ENCODE data around the gene RPL27. TPM values are rescaled to one million over a fixed set of nuclear protein-coding genes. Genes with fewer than 3 reads are reported as not detected.

RPL27 gene
- total and polyA plus RNA-seq, 2 of the 13 experiments (the other 11 are each of a cell fraction or from before 2014, with no cell fraction given): 1,585 to 5,840 TPM

- TF ChIP-seq ZBTB1 (CRISPR knock-in tag; IDR thresholded peaks at IDR 0.05; ENCODE audit: borderline replicate concordance) (no peak), ATRX (CRISPR knock-in tag; IDR thresholded peaks at IDR 0.05; ENCODE audit: borderline replicate concordance) (no peak), PCBP2 (optimal IDR thresholded peaks at IDR 0.05; ENCODE audit: low read depth, low read length, poor library complexity, severe bottlenecking) (no peak), ZMYM4 (CRISPR knock-in tag; IDR thresholded peaks at IDR 0.05) (0 out of 2 replicates have a peak, but pooled peaks have one; percentile 30), ZNF720 (CRISPR knock-in tag; IDR thresholded peaks at IDR 0.05) (no peak), ZNF333 (CRISPR knock-in tag; IDR thresholded peaks at IDR 0.05; ENCODE audit: borderline replicate concordance) (0 out of 2 replicates have a peak, but pooled peaks have one; percentile 44), DNMT1 (CRISPR knock-in tag; IDR thresholded peaks at IDR 0.05) (0 out of 2 replicates have a peak, but pooled peaks have one; percentile 60), ZFP62 (CRISPR knock-in tag; IDR thresholded peaks at IDR 0.05) (0 out of 2 replicates have a peak, but pooled peaks have one; percentile 62), YEATS4 (CRISPR knock-in tag; IDR thresholded peaks at IDR 0.05; ENCODE audit: borderline replicate concordance) (peak; percentile 71), KDM6A (CRISPR knock-in tag; IDR thresholded peaks at IDR 0.05; ENCODE audit: low read depth) (no peak), ZNF549 (CRISPR knock-in tag; IDR thresholded peaks at IDR 0.05) (no peak), CBX1 (IDR thresholded peaks at IDR 0.05; ENCODE audit: low read depth) (no peak), CREM (IDR thresholded peaks at IDR 0.05) (peak; percentile 6; the same call in 1 of the 2 replicates), CREM (CRISPR knock-in tag; IDR thresholded peaks at IDR 0.05) (no peak), ZNF776 (CRISPR knock-in tag; IDR thresholded peaks at IDR 0.05) (no peak)
- TF ChIP-seq, protein P1, sequence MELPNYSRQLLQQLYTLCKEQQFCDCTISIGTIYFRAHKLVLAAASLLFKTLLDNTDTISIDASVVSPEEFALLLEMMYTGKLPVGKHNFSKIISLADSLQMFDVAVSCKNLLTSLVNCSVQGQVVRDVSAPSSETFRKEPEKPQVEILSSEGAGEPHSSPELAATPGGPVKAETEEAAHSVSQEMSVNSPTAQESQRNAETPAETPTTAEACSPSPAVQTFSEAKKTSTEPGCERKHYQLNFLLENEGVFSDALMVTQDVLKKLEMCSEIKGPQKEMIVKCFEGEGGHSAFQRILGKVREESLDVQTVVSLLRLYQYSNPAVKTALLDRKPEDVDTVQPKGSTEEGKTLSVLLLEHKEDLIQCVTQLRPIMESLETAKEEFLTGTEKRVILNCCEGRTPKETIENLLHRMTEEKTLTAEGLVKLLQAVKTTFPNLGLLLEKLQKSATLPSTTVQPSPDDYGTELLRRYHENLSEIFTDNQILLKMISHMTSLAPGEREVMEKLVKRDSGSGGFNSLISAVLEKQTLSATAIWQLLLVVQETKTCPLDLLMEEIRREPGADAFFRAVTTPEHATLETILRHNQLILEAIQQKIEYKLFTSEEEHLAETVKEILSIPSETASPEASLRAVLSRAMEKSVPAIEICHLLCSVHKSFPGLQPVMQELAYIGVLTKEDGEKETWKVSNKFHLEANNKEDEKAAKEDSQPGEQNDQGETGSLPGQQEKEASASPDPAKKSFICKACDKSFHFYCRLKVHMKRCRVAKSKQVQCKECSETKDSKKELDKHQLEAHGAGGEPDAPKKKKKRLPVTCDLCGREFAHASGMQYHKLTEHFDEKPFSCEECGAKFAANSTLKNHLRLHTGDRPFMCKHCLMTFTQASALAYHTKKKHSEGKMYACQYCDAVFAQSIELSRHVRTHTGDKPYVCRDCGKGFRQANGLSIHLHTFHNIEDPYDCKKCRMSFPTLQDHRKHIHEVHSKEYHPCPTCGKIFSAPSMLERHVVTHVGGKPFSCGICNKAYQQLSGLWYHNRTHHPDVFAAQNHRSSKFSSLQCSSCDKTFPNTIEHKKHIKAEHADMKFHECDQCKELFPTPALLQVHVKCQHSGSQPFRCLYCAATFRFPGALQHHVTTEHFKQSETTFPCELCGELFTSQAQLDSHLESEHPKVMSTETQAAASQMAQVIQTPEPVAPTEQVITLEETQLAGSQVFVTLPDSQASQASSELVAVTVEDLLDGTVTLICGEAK (IDR thresholded peaks at IDR 0.05): no peak
- TF ChIP-seq, protein P1 (CRISPR knock-in tag; IDR thresholded peaks at IDR 0.05): peak; percentile 61; the same call in 1 of the 2 replicates
- TF ChIP-seq, protein P2, sequence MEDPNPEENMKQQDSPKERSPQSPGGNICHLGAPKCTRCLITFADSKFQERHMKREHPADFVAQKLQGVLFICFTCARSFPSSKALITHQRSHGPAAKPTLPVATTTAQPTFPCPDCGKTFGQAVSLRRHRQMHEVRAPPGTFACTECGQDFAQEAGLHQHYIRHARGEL (CRISPR knock-in tag; IDR thresholded peaks at IDR 0.05): no peak
- TF ChIP-seq, protein P3, sequence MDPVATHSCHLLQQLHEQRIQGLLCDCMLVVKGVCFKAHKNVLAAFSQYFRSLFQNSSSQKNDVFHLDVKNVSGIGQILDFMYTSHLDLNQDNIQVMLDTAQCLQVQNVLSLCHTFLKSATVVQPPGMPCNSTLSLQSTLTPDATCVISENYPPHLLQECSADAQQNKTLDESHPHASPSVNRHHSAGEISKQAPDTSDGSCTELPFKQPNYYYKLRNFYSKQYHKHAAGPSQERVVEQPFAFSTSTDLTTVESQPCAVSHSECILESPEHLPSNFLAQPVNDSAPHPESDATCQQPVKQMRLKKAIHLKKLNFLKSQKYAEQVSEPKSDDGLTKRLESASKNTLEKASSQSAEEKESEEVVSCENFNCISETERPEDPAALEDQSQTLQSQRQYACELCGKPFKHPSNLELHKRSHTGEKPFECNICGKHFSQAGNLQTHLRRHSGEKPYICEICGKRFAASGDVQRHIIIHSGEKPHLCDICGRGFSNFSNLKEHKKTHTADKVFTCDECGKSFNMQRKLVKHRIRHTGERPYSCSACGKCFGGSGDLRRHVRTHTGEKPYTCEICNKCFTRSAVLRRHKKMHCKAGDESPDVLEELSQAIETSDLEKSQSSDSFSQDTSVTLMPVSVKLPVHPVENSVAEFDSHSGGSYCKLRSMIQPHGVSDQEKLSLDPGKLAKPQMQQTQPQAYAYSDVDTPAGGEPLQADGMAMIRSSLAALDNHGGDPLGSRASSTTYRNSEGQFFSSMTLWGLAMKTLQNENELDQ (CRISPR knock-in tag; IDR thresholded peaks at IDR 0.05; ENCODE audit: borderline replicate concordance): no peak
Measured at GRCh38 chr17:43006639-43007551, 8.7 kb downstream of the RPL27 start, which contains the start of gene IFI35 (continued).

Measured in HepG2 (cell line).